HepG2 (cell line): ENCODE measurements around the gene ZNF419. TPM values are rescaled to one million over a fixed set of nuclear protein-coding genes. Genes with fewer than 3 reads are reported as not detected.
"Not testable (repeated sequence)": the region's sequence is repeated elsewhere in the genome, so short reads cannot be mapped to it uniquely, and the experiment has no call there.

Source experiments
- ATAC-seq: fragments of 200-7000 bp; cut with Tn5 transposase; 3 replicates; pipeline ENCODE4 v1.9.1; 2020; ENCODE audit warnings: mild to moderate bottlenecking, moderate library complexity
- BruUV-seq: library from RNA; stranded (reverse); fragments of 400-500 nt; replicated peaks from 2 replicates; lab custom pipeline; 2021; lab: Mats Ljungman, UMichigan
- CTCF ChIA-PET: fragments of 300-600 bp; formaldehyde crosslinking; extraction: SDS; loops from one replicate; lab custom pipeline; 2021; ENCODE audit warnings: low total read pairs, inconsistent platforms, low intra/inter-chr PET ratio; lab: Yijun Ruan, JAX
- POLR2A ChIA-PET: fragments of 350-600 bp; sonication (Branson Sonifier 250); formaldehyde crosslinking; loops from one replicate; lab custom pipeline; 2020; ENCODE audit warnings: antibody characterized with exemption, inconsistent platforms; lab: Yijun Ruan, JAX
- DNase-seq: peaks from one replicate; pipeline ENCODE4 v3.0.0-alpha.2; 2015; ENCODE audit warnings: low spot score
- FAIRE-seq: peaks from 3 replicates; lab custom pipeline; 2011; peaks lifted over from hg19 to GRCh38; lab: Jason Lieb, UNC
- H2AFZ ChIP-seq: one replicate; pipeline ENCODE4 v1.6.1; 2011; ENCODE audit warnings: low read length, inconsistent platforms
- H3K27ac ChIP-seq: fragments of 300-600 bp; 3 replicates; pipeline ENCODE4 v1.8.0; 2011; ENCODE audit warnings: mixed run types, mild to moderate bottlenecking, mixed read lengths, low read length, inconsistent platforms; ENCODE audit not compliant: insufficient read depth; ENCODE audit errors: extremely low read length
- H3K27me3 ChIP-seq, 2 experiments: fragments of 200-600 bp in 1 of 2; 2 replicates in 1 of 2; 3 replicates in 1 of 2; pipeline versions ENCODE4 v1.6.0 to v1.8.0; 2011; ENCODE audit warnings: low read length in 2 of 2, mild to moderate bottlenecking in 2 of 2, moderate library complexity in 2 of 2, inconsistent platforms in 1 of 2; ENCODE audit not compliant: insufficient read depth in 2 of 2, control insufficient read depth in 1 of 2
- H3K36me3 ChIP-seq, 2 experiments: fragments of 200-600 bp in 1 of 2; replicated peaks in 1 of 2; 2 replicates in 1 of 2; 3 replicates in 1 of 2; pipeline versions ENCODE4 v1.5.1 to v1.8.0; 2011; ENCODE audit warnings: low read length in 2 of 2, inconsistent platforms in 1 of 2; ENCODE audit not compliant: insufficient read depth in 2 of 2, control insufficient read depth in 1 of 2
- H3K4me1 ChIP-seq: 2 replicates; pipeline ENCODE4 v1.5.1; 2012; ENCODE audit warnings: low read length, inconsistent platforms; ENCODE audit not compliant: insufficient read depth
- H3K4me2 ChIP-seq: 2 replicates; pipeline ENCODE4 v1.6.0; 2011; ENCODE audit warnings: low read depth, low read length, inconsistent platforms
- H3K4me3 ChIP-seq, 3 experiments: fragments of 200-600 bp in 1 of 3; sonication (generic), shearing (Covaris generic) in 1 of 3; replicated peaks in 1 of 3; 2 replicates each; pipeline ENCODE4 v1.5.1; 2011 to 2016; ENCODE audit warnings: low read length in 3 of 3, inconsistent platforms in 2 of 3, low read depth in 2 of 3, mild to moderate bottlenecking in 2 of 3, control low read depth in 1 of 3, mixed read lengths in 1 of 3; ENCODE audit not compliant: insufficient read depth in 1 of 3
- H3K79me2 ChIP-seq: one replicate; pipeline ENCODE4 v1.6.1; 2011; ENCODE audit warnings: low read length, inconsistent platforms; ENCODE audit not compliant: insufficient read depth
- H3K9ac ChIP-seq: 2 replicates; pipeline ENCODE4 v1.6.0; 2011; ENCODE audit warnings: mild to moderate bottlenecking, low read depth, low read length, inconsistent platforms; ENCODE audit not compliant: insufficient read depth
- H3K9me3 ChIP-seq: 2 replicates; pipeline ENCODE4 v1.5.1; 2012; ENCODE audit warnings: mild to moderate bottlenecking, low read length
- H4K20me1 ChIP-seq: 2 replicates; pipeline ENCODE4 v1.6.0; 2011; ENCODE audit warnings: inconsistent platforms, mild to moderate bottlenecking, low read length, moderate library complexity; ENCODE audit not compliant: insufficient read depth
- AGO2 ChIP-seq: fragments of 200-400 bp; formaldehyde crosslinking; optimal IDR thresholded peaks from 2 replicates; pipeline ENCODE3; 2017; ENCODE audit warnings: mild to moderate bottlenecking, low read depth, low read length, moderate library complexity
- DRAP1 ChIP-seq: IDR thresholded peaks from 2 replicates; pipeline ENCODE4 v1.6.1; 2016; ENCODE audit warnings: missing genetic modification reagents, missing compliant biosample characterization
- ETV5 ChIP-seq: IDR thresholded peaks from 2 replicates; pipeline ENCODE4 v1.6.1; 2018; ENCODE audit warnings: missing biosample characterization, missing genetic modification reagents, inconsistent platforms, borderline replicate concordance
- FOXO1 ChIP-seq: sonication (generic); formaldehyde crosslinking; IDR thresholded peaks from 2 replicates; pipeline ENCODE4 v1.4.0; 2020; ENCODE audit warnings: missing genetic modification reagents
- HOXA3 ChIP-seq: sonication (generic); formaldehyde crosslinking; IDR thresholded peaks from 2 replicates; pipeline ENCODE4 v1.5.0; 2020; ENCODE audit warnings: missing genetic modification reagents
- KDM4B ChIP-seq: sonication (generic); formaldehyde crosslinking; IDR thresholded peaks from 2 replicates; pipeline ENCODE4 v1.4.0; 2020; ENCODE audit warnings: missing genetic modification reagents
- MYC ChIP-seq: sonication (generic); formaldehyde crosslinking; IDR thresholded peaks from 2 replicates; pipeline ENCODE4 v1.9.0; 2021; ENCODE audit warnings: missing genetic modification reagents, borderline replicate concordance
- RXRA ChIP-seq: sonication (generic); formaldehyde crosslinking; IDR thresholded peaks from 2 replicates; pipeline ENCODE4 v1.5.1; 2020; ENCODE audit warnings: missing genetic modification reagents
- SPEN ChIP-seq: sonication (generic); formaldehyde crosslinking; IDR thresholded peaks from 2 replicates; pipeline ENCODE4 v1.5.1; 2020; ENCODE audit warnings: low read depth, mild to moderate bottlenecking, missing genetic modification reagents
- THAP11 ChIP-seq: IDR thresholded peaks from 2 replicates; pipeline ENCODE4 v1.6.1; 2016; ENCODE audit warnings: missing biosample characterization, missing genetic modification reagents
- ZMYM4 ChIP-seq: sonication (generic); formaldehyde crosslinking; IDR thresholded peaks from 2 replicates; pipeline ENCODE4 v1.8.1; 2023; ENCODE audit warnings: mild to moderate bottlenecking, missing genetic modification reagents
- ZNF143 ChIP-seq: sonication (generic); formaldehyde crosslinking; IDR thresholded peaks from 2 replicates; pipeline ENCODE4 v1.4.0; 2020; ENCODE audit warnings: missing genetic modification reagents
- ZNF275 ChIP-seq: sonication (generic); formaldehyde crosslinking; IDR thresholded peaks from 2 replicates; pipeline ENCODE4 v1.8.0; 2022; ENCODE audit warnings: missing genetic modification reagents, mild to moderate bottlenecking, inconsistent platforms, borderline replicate concordance
- WGBS: methylation state at CpG from one replicate; pipeline ENCODE4 v1.1.6; 2017; ENCODE audit warnings: low lambda C conversion rate; 5-methylcytosine and 5-hydroxymethylcytosine counted together
- in situ Hi-C: cut with HindIII; loops from 2 replicates; pipeline ENCODE4 v1.10.0; 2017; ENCODE audit warnings: low pct_unique_long_range_greater_than_20kb; ENCODE audit not compliant: extremely low pct_ligation_motif_present
- intact Hi-C: fragments of 100-400 bp; cut with micrococcal nuclease; formaldehyde crosslinking; loops from one replicate; pipeline ENCODE4 v1.10.0; 2022; ENCODE audit not compliant: unreplicated experiment
- polyA plus RNA-seq, 8 experiments: library from polyadenylated mRNA; depleted of rRNA in 3 of 8; stranded (reverse) in 7 of 8; unstranded in 1 of 8; fragments of >200 nt; fragmentation: Illumina TruSeq in 4 of 8; extraction: Trizol in 4 of 8; gene quantifications; 2 replicates each; pipeline versions ENCODE4 v1.2.1 to v1.2.3, GENCODE V29; 2011 to 2016; ENCODE audit warnings: low read depth in 4 of 8, missing spikeins in 1 of 8, mixed read lengths in 1 of 8; ENCODE audit not compliant: insufficient read depth in 1 of 8
- total RNA-seq, 5 experiments: library from RNA; depleted of rRNA; stranded (reverse); fragments of >200 nt; fragmentation: Illumina TruSeq; extraction: Trizol; gene quantifications; 2 replicates each; pipeline ENCODE4 v1.2.3, GENCODE V29; 2016; ENCODE audit warnings: low read depth in 1 of 5
- TF ChIP-seq, protein P1 (sequence below): sonication (generic); formaldehyde crosslinking; IDR thresholded peaks from 2 replicates; pipeline ENCODE4 v1.4.0; 2020; ENCODE audit warnings: mild to moderate bottlenecking, missing genetic modification reagents
- TF ChIP-seq, protein P2 (sequence below): IDR thresholded peaks from 2 replicates; pipeline ENCODE4 v1.6.1; 2016; ENCODE audit warnings: mild to moderate bottlenecking, missing biosample characterization, missing genetic modification reagents

ZNF419 gene
- total and polyA plus RNA-seq, 2 of the 13 experiments (the other 11 are each of a cell fraction or from before 2014, with no cell fraction given), result 8.5 to 8.8 TPM

DNA sequence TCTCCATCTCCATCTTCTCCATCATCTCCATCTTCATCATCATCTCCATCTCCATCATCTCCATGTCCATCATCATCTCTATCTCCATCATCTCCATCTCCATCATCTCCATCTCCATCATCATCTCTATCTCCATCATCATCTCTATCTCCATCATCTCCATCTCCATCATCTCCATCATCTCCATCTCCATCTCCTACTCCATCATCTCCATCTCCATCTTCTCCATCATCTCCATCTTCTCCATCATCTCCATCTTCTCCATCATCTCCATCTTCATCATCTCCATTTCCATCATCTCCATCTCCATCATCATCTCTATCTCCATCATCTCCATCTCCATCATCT, 11.8 kb downstream of the ZNF419 start:
- BruUV-seq, FAIRE-seq, DNase-seq, intact Hi-C loops, H3K4me2 ChIP-seq, CTCF ChIA-PET, H4K20me1 ChIP-seq, ATAC-seq, H3K4me3 ChIP-seq, in situ Hi-C loops, H3K9ac ChIP-seq, H3K36me3 ChIP-seq, H2AFZ ChIP-seq, H3K9me3 ChIP-seq, H3K27ac ChIP-seq, H3K27me3 ChIP-seq: not testable (repeated sequence)
- 0 out of 2 replicates have a peak, but pooled peaks have one; percentile 0 for TF ChIP-seq ZNF275 (CRISPR knock-in tag)
- H3K4me1 ChIP-seq, result peaks cover 11% of the 10 kb centered on the region; the same call in 1 of the 2 replicates
- H3K79me2 ChIP-seq, result peaks cover 14% of the 10 kb centered on the region
- POLR2A ChIA-PET, result interaction anchor here (0.6 to 1.0 kb wide), 4 partner anchors 12 to 195 kb away, joined by 3 to 9 read pairs (median 3); partner anchors contain the start of genes ZNF416 and ZNF419

- DNase-seq (peak; percentile 89), FAIRE-seq (peak; percentile 73), ATAC-seq (peak; percentile 98)
- H2AFZ ChIP-seq, H3K36me3 ChIP-seq, intact Hi-C loops, CTCF ChIA-PET, H4K20me1 ChIP-seq, H3K9me3 ChIP-seq, in situ Hi-C loops, H3K27me3 ChIP-seq: not testable (repeated sequence)
- TSS peak; percentile 58 for BruUV-seq
- H3K27ac ChIP-seq, result peak within 1 kb of the TSS; percentile 70
- H3K4me3 ChIP-seq, result peak within 1 kb of the TSS; percentile 67 to 88 (median 81)
- WGBS, result under 1% methylated on average over 17 of the region's 69 CpGs
- peak within 1 kb of the TSS; percentile 76 for H3K4me2 ChIP-seq
- POLR2A ChIA-PET, result interaction anchor here (0.6 to 1.0 kb wide), 4 partner anchors 12 to 195 kb away, joined by 3 to 9 read pairs (median 3); partner anchors contain the start of genes ZNF416 and ZNF419
- peaks cover 14% of the 10 kb centered on the region for H3K79me2 ChIP-seq
- H3K4me1 ChIP-seq, result peaks cover 11% of the 10 kb centered on the region; the same call in 1 of the 2 replicates
- peak within 1 kb of the TSS; percentile 77 for H3K9ac ChIP-seq
- peak; percentile 71; the same call in 1 of the 2 replicates for TF ChIP-seq ETV5 (CRISPR knock-in tag)
- TF ChIP-seq, protein P1, sequence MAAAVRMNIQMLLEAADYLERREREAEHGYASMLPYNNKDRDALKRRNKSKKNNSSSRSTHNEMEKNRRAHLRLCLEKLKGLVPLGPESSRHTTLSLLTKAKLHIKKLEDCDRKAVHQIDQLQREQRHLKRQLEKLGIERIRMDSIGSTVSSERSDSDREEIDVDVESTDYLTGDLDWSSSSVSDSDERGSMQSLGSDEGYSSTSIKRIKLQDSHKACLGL (CRISPR knock-in tag), result peak; percentile 50; the same call in 1 of the 2 replicates
- TF ChIP-seq THAP11 (CRISPR knock-in tag), result peak; percentile 98
- peak; percentile 94 for TF ChIP-seq ZNF143 (CRISPR knock-in tag)
- TF ChIP-seq ZMYM4 (CRISPR knock-in tag), result peak; percentile 55; the same call in 1 of the 2 replicates
- TF ChIP-seq MYC (CRISPR knock-in tag), result peak; percentile 29; the same call in 1 of the 2 replicates
- peak; percentile 54 for TF ChIP-seq FOXO1 (CRISPR knock-in tag)
- TF ChIP-seq SPEN (CRISPR knock-in tag), result peak; percentile 65
- TF ChIP-seq KDM4B, result 0 out of 2 replicates have a peak, but pooled peaks have one; percentile 61
- peak; percentile 79 for TF ChIP-seq HOXA3 (CRISPR knock-in tag)
- TF ChIP-seq DRAP1, result peak; percentile 82
- TF ChIP-seq, protein P2, sequence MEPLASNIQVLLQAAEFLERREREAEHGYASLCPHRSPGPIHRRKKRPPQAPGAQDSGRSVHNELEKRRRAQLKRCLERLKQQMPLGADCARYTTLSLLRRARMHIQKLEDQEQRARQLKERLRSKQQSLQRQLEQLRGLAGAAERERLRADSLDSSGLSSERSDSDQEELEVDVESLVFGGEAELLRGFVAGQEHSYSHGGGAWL (CRISPR knock-in tag), result peak; percentile 60
- TF ChIP-seq AGO2, result peak; percentile 30
- peak; percentile 74 for TF ChIP-seq RXRA (CRISPR knock-in tag)
Observed at GRCh38 chr19:57499680-57500395, 12.3 kb downstream of the ZNF419 start, which contains the start of gene ZNF773. ZNF773 (plus strand) TSS chr19:57499938; CDS start chr19:57500081, 143 bp downstream.
